NCI-H524 treated with DMSO at 0.1 percent for 48 hours (cell line): ENCODE results near the gene PIK3AP1.
"Not testable (repeated sequence)": the region's sequence is repeated elsewhere in the genome, so short reads cannot be mapped to it uniquely, and the experiment has no call there.

ENCODE experiments used
- DNase-seq: peaks from one replicate; lab custom pipeline; 2025; lab: John Stamatoyannopoulos, UW

The PIK3AP1 gene

GRCh38 chr10:96724621-96725020, 4.3 kb upstream of the PIK3AP1 start:
- DNase-seq = no peak

- no peak for DNase-seq
Measured at GRCh38 chr10:96721207-96721572, 876 bp upstream of the PIK3AP1 start.

- no peak for DNase-seq
Measured at GRCh38 chr10:96719850-96720421, 378 bp downstream of the PIK3AP1 start.

- DNase-seq = no peak
Measured at GRCh38 chr10:96719200-96719599, 1.1 kb downstream of the PIK3AP1 start.

- no peak for DNase-seq
Measured at GRCh38 chr10:96718304-96718990, 1.9 kb downstream of the PIK3AP1 start.

GRCh38 chr10:96716390-96716789, 3.9 kb downstream of the PIK3AP1 start:
- no peak for DNase-seq

- DNase-seq = no peak
Measured at GRCh38 chr10:96714746-96715255, 5.5 kb downstream of the PIK3AP1 start.

- no peak for DNase-seq
Measured at GRCh38 chr10:96714031-96714590, 6.2 kb downstream of the PIK3AP1 start.

- DNase-seq = no peak
Measured at GRCh38 chr10:96712662-96713271, 7.5 kb downstream of the PIK3AP1 start.

GRCh38 chr10:96711048-96711728, 9.1 kb downstream of the PIK3AP1 start:
- no peak for DNase-seq

GRCh38 chr10:96709525-96709924, 10.8 kb downstream of the PIK3AP1 start:
- no peak for DNase-seq

- DNase-seq = no peak
Measured at GRCh38 chr10:96708996-96709395, 11.3 kb downstream of the PIK3AP1 start.

GRCh38 chr10:96708456-96708855, 11.9 kb downstream of the PIK3AP1 start:
- DNase-seq = no peak

GRCh38 chr10:96706331-96706853, 13.9 kb downstream of the PIK3AP1 start:
- DNase-seq = no peak

- DNase-seq = no peak
Measured at GRCh38 chr10:96705134-96705533, 15.2 kb downstream of the PIK3AP1 start.

- no peak for DNase-seq
Measured at GRCh38 chr10:96704563-96704962, 15.8 kb downstream of the PIK3AP1 start.

- no peak for DNase-seq
Measured at GRCh38 chr10:96703358-96703757, 17.0 kb downstream of the PIK3AP1 start.

GRCh38 chr10:96701265-96701664, 19.0 kb downstream of the PIK3AP1 start:
- no peak for DNase-seq

- no peak for DNase-seq
Measured at GRCh38 chr10:96700374-96701099, 19.8 kb downstream of the PIK3AP1 start.

GRCh38 chr10:96699613-96700012, 20.7 kb downstream of the PIK3AP1 start:
- DNase-seq = no peak

GRCh38 chr10:96698305-96698704, 22.0 kb downstream of the PIK3AP1 start:
- not testable (repeated sequence) for DNase-seq

GRCh38 chr10:96697438-96697837, 22.9 kb downstream of the PIK3AP1 start:
- no peak for DNase-seq
